ENCODE results near the gene BRS3.
"Not testable (repeated sequence)": the region's sequence is repeated elsewhere in the genome, so short reads cannot be mapped to it uniquely, and the experiment has no call there.

The BRS3 gene

DNA sequence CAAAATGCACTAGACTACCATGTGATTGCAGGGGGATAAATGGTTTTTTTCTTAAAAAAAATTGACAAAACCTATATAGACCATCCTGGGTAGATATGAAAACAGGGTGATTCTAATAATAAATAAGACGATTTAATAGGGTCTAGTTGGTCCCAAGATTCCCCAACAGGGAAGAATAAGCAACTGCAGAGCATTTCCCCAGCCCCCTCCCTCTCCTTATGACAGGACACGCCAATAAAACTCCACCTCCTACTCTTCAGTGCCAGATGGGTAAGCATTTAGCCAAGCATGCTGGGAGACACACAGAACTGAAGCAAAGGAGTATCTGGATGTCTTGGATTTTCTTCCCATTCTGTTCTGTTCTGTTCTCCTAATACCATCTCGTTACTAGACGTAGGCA, at the start of gene BRS3:
BRS3 (plus strand) TSS at position 301 of the 400 bp plus-strand sequence. CDS start 168 bp downstream, outside the sequence.
- FAIRE-seq (no peak), DNase-seq (ENCODE audit: low spot score) (no peak)

DNA sequence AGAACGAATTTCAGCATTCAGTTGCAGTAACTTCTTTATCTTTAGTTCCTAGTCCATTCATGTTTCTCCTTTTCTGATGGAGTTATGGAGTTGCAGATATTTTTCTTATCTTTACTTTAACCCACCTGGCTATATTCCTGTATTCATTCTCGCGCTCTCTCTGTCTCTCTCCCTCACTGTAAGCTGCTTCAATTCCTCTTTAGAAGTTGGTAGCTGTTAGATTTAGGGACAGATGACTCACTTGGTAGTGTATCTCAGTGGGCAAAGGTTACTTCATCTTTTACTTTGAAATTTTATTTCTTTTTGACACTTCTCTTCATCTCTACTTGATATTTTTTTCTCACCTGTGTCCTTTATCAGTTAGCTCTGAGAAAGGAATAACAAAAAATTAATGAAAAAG, 49.6 kb upstream of the BRS3 start:
- no peak for DNase-seq (ENCODE audit: low spot score)
- no peak for FAIRE-seq

DNA sequence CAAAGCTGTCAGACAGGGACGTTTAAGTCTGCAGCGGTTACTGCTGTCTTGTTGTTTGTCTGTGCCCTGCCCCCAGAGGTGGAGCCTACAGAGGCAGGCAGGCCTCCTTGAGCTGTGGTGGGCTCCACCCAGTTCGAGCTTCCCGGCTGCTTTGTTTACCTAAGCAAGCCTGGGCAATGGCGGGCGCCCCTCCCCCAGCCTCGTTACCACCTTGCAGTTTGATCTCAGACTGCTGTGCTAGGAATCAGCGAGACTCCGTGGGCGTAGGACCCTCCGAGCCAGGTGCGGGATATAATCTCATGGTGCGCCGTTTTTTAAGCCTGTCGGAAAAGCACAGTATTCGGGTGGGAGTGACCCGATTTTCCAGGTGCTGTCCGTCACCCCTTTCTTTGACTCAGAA, 42.1 kb upstream of the BRS3 start:
- FAIRE-seq; DNase-seq (ENCODE audit: low spot score): not testable (repeated sequence)

DNA sequence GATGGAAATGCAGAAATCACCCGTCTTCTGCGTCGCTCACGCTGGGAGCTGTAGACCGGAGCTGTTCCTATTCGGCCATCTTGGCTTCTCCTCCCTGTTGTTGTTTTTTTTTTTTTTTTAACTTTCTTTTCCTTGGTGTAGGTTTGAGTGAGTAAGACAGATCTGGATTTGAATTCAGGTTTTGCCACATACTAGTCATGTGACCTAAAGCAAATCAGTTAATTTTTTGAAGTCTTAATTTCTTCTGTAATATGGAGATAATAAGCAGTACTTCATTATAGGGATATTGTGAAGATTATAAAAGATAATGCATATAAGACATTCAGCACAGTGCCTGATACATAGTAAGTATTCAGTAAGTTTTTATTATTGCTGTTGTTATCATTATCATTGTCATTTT, 41.5 kb upstream of the BRS3 start:
- no peak for FAIRE-seq
- DNase-seq (ENCODE audit: low spot score), result no peak

DNA sequence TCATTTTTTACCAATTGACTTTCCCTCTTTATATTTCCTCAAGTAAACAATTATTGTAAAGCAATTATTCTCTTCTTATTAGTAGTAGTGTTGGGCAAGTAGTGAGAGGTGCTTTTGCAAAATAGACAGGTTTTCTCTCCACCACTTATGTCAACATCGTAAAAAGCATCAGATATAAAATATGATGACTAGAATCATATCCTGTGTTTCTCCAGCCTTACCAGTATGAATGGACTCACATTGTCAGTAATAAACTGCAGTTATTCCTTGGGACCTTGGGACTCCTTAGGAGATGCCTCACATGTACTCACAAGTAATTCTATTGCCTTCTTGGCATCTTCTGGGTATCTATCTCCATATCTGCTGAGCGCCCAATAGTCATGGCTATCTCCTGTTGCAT, 40.4 kb upstream of the BRS3 start:
- DNase-seq (ENCODE audit: low spot score) (no peak), FAIRE-seq (no peak)

DNA sequence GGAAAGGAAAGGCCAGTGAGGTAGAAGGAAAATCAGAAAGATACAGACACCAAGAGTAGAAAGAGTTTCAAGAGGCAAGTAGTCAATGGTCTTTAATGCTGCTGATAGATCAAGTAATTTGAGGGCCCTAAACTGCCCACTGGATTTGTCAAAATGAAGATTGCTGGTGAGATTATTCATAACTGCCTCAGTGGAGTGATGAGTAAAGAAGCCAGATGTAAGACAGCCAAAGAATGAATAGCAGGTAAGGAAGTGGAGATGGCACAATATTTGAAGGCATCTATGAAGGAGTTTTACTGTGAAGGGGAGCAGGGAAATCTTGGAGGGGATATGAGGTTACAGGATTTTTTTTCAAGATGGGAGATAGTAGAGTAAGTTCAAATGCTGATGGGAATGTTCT, 39.8 kb upstream of the BRS3 start:
- DNase-seq (ENCODE audit: low spot score) (no peak), FAIRE-seq (no peak)

DNA sequence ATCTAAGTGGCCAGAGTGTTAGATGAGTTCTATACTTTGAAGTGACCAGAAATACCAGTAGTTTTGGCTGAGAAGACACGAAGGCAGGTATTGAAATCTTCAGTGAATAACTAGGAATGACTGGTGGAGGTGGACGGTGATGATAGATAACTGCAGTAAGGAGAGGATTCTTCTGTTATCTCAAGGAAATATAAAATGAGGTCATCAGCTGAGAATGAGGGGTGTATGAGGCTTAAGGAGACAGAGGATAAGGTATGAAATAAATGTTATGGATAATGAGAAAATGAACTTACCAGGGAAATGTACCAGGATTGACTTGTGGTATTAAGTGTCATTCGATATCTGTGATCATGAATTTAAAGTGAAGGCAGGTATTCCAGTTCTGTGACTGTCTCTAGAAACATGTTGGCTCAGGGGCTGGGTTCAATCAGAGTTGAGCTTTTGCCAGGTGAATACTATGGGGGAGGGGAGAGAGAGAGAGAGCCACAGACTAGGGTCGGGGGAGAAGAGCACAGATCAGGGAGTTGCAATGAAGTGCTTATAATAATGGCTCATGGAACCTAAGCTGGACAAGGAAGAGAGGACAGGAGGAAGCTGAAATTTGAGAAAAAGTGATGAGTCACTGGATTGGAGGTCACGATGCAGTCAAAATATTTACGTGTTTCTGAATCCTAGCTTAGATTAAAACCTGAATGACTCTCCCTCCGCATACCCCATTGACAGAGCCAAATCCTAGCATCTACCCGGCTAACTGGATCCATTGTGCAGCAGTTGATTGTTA, 37.5 kb upstream of the BRS3 start:
- FAIRE-seq (no peak), DNase-seq (ENCODE audit: low spot score) (no peak)

DNA sequence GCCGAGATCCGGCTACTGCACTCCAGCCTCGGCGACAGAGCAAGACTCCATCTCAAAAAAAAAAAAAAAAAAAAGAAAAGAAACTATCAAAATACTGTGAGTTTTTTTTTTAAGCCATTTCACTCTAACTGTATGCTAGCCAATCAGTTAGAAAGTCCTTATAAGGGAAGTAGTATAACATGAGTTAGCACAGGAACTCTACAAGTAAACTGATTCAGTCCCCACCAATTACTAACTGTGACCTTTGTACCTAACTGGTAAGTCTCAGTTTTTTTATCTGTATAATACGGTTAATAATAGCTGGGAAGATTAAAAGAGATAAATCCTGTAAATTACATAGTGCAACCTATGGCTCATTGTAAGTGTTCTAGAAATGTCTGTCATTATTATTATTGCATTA, 35.1 kb upstream of the BRS3 start:
- no peak for FAIRE-seq

DNA sequence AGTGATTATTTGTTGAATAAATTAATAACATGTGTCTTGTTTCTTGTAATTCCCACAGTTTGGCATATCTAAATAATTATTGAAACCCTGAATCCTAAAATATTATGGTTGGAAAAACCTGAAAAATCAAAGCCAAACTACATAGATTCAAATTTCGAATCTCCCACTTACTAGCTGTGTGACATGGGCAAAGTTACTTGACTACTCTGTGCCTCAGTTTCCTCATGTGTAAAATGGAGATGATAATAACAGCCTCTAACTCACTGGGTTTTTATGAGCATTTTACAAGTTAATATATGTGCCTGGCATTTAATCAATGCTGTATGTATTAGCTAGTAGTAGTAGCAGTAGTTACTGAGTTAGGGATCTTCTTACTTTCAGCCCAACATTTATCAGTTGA, 34.6 kb upstream of the BRS3 start:
- FAIRE-seq, result no peak

More for the DNA sequence above, 35.1 kb upstream of the BRS3 start:
- no peak for DNase-seq (ENCODE audit: low spot score)

DNA sequence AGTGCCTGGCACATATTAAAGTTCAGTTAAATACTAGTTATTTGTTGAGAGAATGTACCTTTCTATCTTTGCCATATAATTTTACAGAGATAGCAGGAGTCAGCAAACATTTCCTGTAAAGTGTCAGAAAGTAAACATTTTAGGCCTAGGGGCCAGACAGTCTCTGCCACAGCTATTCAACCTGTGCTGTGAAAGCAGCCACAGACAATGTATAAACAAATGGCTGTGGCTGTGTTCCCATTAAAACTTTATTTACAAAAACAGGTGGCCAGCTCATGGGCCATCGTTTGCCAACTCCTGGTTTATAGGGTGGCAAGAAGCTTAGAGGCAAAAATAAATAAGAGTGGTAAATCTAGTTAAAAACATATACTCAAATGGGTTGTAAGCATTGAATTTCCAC, 34.0 kb upstream of the BRS3 start:
- FAIRE-seq (no peak), DNase-seq (ENCODE audit: low spot score) (no peak)

More for the DNA sequence above, 34.6 kb upstream of the BRS3 start:
- no peak for DNase-seq (ENCODE audit: low spot score)

DNA sequence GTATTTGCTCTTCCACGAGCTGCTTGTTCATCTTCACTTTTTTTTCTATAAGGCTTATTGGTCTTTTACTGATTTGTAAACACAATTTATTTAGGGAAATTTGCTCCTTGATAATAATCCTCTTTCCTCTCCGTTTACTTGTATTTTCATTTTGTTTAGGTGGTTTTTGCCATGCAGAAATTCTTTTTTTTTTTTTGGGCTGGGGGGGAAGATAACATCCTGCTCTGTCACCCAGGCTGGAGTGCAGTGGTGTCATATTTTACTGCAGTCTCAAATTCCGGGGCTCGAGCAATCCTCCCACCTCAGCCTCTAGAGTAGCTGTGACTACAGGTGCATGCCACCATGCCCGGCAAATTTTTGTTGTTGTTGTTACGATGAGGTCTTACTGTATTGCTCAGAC, 31.6 kb upstream of the BRS3 start:
- DNase-seq (ENCODE audit: low spot score), result no peak
- no peak for FAIRE-seq

DNA sequence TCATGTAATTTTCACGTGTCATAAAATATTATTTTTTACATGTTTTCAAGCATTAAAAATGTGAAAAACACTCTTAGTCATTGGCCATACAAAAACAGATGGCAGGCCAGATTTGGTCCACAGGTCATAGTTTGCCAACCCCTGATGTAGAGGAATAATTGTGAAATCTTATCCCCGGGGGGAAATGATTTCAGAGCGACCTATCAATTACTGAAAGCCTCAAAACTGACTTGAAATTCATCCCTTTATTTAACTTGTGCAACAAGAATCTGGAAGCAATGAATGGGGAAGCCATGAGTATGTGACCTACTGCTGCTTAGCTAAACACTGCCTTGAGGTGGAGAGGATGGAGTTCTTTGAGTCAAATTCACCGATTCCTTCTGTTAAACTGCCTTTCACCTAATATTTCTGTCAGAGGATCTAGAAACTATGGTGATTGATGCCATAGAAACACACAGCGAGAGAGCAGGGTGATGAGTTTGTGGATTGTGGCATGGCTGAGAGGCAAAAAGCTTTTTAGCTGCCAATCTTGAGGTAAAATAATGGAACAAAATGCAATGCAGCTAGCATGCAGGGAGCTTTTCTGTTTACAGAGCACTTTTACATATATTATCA, 30.3 kb upstream of the BRS3 start:
- DNase-seq (ENCODE audit: low spot score), result no peak
- no peak for FAIRE-seq

DNA sequence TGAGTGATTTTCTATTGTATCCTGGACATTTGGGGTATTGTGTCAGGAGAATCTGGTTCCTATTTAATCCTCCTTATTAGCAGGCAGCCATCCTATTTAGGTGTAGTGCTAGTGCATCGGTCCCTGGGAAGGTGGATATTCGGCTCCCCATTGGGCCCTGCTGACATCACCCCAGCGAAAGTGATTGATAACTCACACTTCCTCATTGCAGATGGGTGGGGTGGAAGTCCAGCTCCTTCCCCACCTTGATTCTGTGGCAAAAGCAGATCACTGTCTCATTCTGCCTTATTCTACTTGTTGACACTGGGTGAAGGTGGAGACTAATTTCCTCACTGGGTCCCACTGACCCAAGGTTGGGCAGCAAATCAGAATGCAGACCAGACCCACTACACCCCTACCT, 23.2 kb upstream of the BRS3 start:
- DNase-seq (ENCODE audit: low spot score), result no peak
- no peak for FAIRE-seq

DNA sequence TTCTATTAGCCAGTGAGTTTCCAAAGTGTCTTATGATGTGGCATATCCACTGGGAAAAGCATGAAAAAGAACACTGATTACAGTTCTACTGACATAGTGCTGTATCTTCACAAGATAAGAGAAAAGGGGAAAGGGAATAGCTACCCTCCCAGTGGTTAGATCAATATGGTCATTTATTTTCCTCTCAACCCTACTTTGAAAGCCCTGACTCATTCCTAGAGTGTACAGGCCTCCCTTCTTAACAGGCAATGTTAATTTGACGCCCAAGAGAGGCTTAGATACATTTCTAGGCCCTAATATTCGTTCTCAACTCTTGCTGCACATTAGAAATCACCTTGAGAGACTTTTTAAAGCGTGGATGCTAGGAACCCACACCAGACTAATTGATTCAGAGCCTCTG, 20.4 kb upstream of the BRS3 start:
- no peak for DNase-seq (ENCODE audit: low spot score)
- no peak for FAIRE-seq

DNA sequence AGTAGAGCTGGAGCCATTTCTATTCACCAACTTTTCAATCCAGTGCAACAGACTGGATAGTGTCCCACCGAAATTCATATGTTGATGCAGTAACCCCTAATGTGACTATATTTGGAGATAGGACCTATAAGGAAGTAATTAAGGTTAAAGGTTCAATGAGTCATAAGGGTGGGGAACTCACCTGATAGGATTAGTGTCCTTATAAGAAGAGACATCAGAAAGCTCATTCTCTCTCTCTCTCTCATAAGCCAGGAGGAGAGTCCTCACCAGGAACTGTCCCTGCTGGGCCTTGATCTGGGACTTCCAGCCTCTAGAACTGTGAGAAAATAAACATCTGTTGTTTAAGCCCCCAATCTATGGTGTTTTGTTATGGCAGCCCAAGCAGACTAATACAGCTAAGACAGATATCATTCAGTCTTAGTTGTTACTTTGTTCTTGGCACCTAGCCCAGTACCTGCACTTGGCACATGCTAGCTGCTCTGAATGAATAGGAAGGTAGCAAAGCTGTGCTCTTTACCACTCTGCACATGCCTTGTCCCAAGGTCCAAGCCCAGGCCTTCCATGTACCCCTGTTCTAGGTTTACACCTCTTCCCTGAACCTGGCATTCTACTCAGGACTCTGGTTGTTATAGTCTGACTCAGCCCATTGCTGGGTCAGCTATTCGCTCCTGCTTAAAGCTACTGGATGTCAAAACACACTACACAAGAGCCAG, 19.2 kb upstream of the BRS3 start:
- FAIRE-seq, result no peak
- no peak for DNase-seq (ENCODE audit: low spot score)

DNA sequence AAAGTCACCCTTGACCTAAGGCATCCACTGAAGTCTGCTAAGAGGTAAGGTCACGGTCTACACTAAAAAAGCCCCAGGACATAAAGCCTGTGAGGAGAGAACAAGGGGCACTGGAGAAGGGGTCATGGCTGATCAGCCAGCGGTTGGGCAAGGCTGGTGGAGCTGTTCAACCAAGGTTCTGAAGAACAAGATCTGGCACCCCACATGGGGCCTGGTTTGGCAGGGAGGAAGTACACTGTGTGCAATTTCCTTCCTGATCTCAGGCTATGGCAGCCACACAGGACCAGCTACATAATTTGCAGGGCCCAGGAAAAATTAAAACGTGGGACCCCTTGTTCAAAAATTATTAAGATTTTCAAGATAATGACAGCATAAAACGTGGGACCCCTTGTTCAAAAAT, 14.1 kb upstream of the BRS3 start:
- DNase-seq (ENCODE audit: low spot score) (no peak), FAIRE-seq (no peak)

DNA sequence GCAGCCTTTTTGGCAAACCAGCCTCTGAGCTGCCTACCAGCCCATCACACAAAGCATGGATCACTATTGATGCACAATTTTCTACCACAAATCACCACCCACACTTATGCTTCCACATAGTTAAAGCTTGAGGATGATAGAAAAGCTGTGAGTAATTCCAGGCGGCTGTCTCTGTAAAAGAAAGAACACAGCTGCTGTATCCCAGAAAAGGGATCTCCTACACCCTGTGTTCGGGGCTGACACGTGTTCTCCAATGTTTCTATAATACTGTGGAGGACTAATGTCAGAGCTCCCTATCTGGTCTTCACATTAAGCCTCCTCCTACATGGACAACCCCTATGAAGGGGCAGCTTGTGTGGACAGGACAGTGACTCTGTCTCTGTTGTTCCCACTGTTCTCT, 12.5 kb upstream of the BRS3 start:
- no peak for DNase-seq (ENCODE audit: low spot score)
- FAIRE-seq, result no peak

DNA sequence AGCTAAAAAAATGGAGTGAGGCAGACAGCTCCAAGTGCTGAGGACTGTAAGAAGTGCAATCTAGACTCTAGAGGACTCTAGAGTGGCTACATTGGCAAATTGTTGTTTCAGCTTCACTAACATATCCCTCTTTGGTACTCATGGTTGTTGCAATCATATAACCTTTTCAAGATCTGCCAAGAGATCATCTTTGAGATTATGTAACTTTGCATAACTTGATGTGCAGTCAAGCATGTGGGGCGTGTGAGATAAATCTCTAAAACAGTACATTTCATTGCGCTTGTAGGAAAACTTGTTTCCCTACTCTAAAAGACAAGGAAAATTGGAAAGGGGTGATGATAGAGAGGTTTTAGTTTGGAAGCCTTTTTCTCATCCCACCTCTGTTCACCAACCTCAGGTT, 11.2 kb upstream of the BRS3 start:
- DNase-seq (ENCODE audit: low spot score) (no peak), FAIRE-seq (no peak)

DNA sequence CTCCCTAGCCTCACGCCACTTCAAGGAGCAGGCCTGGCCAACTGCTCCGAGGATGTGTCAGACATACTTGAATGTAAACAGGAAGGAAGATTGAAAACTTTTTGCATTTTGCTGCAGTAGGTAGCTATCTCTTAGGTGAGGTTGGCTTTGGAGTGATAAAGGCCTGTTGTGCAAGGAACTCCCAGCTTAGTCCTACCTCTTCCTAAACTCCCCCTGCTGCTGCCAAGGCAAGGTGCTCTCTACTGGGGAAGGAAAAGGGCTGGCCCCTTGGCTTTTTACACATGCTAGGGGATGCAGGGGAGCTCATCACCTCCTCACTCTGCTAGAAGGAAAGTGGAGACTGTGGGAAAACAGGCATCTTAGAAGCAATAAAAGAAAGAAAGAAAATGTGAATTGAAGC, 10.7 kb upstream of the BRS3 start:
- FAIRE-seq, result no peak
- DNase-seq (ENCODE audit: low spot score), result no peak

DNA sequence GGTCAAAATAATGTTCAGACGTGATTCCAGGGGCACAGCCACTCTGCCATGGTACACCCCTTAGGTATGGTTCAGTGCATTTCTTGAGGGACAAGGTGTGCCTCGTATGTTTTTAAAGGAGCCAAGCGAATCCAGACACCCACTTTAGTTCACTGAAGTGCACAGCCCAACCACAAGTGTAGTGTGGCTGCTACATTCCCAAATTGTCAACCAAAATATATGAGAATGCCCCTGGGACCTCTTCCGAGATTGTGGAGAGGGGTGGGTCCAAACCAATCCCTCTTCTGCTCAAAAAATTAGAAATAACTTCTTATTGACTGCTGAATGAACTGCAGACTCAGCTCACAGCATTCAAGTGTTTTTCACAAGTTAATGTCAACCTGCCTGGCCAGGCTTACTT, 7.4 kb upstream of the BRS3 start:
- FAIRE-seq (no peak), DNase-seq (ENCODE audit: low spot score) (no peak)

DNA sequence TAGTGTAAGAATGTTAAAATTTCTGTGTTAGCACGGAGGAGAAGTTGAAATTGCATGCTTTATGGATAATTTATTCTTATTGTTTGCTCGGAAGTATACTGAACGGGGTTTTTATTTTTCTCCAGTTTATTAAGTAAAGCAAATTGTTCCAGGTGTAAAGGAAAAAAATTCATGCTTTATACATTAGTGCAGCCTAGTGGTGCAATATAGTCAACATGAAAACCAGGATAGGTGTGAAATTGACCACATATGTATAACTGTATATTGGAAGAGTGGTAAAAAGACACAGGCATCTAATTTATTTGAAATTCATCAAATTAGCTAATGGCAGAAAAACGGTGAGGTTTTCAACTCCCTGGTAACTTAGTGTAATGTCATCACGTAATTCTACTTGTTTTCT, 959 bp downstream of the BRS3 start:
- no peak for DNase-seq (ENCODE audit: low spot score)
- no peak for FAIRE-seq

DNA sequence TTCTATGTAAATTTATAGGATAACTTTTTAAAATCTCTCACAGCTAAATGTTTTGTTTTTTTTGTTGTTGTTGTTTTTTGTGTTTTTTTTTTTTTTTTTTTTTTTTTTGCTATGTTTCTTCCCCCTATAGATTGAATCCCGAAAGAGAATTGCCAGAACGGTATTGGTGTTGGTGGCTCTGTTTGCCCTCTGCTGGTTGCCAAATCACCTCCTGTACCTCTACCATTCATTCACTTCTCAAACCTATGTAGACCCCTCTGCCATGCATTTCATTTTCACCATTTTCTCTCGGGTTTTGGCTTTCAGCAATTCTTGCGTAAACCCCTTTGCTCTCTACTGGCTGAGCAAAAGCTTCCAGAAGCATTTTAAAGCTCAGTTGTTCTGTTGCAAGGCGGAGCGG, 4.1 kb downstream of the BRS3 start:
- FAIRE-seq, result no peak
- DNase-seq (ENCODE audit: low spot score), result no peak

DNA sequence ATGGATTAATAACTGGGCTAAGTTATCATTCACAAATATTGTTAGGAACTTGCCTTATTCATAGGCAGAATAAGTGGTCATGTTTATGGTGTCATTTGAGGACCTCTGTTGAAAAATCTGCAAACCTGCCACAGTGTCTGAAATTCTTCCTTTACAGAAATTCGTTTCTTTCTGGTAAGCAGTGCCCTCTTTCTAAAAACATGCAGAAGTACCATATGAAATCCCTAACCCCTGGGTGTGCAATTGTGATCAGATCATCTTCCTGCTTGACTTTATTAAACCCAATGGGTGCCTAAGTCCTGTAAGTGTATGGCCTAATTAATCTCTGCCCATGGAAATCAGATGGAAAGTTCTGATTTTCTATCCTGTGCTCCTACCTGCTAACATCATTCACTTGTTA, 5.3 kb downstream of the BRS3 start:
- DNase-seq (ENCODE audit: low spot score), result no peak

More for the DNA sequence above, 5.3 kb downstream of the BRS3 start:
- FAIRE-seq, result no peak
